Fibroblast of lung (primary cell): ENCODE data around the gene LAPTM5. TPM values are rescaled to one million over a fixed set of nuclear protein-coding genes. Genes with fewer than 3 reads are reported as not detected.

Experiments used
- DNase-seq, 2 donors: peaks; one replicate each; pipeline versions ENCODE4 v3.0.0 to v3.0.0-alpha.2; 2010; ENCODE audit warnings: low read depth in 2 of 2
- H2AFZ ChIP-seq: 2 replicates; pipeline ENCODE4 v1.5.1; 2012; ENCODE audit warnings: low read length, control low read depth, inconsistent platforms
- H3K27ac ChIP-seq: 2 replicates; pipeline ENCODE4 v1.5.1; 2011; ENCODE audit warnings: low read length, control low read depth; ENCODE audit not compliant: insufficient read depth
- H3K27me3 ChIP-seq: 2 replicates; pipeline ENCODE4 v1.5.1; 2011; ENCODE audit warnings: mild to moderate bottlenecking, low read length; ENCODE audit not compliant: control insufficient read depth, insufficient read depth
- H3K36me3 ChIP-seq: 2 replicates; pipeline ENCODE4 v1.5.1; 2011; ENCODE audit warnings: low read length; ENCODE audit not compliant: control insufficient read depth, insufficient read depth
- H3K4me1 ChIP-seq: 2 replicates; pipeline ENCODE4 v1.5.1; 2011; ENCODE audit warnings: low read length; ENCODE audit not compliant: control insufficient read depth, insufficient read depth; ENCODE audit errors: extremely low read depth
- H3K4me2 ChIP-seq: 2 replicates; pipeline ENCODE4 v1.5.1; 2011; ENCODE audit warnings: low read length, control low read depth; ENCODE audit not compliant: insufficient read depth; ENCODE audit errors: extremely low read depth
- H3K4me3 ChIP-seq, 4 experiments: fragments of 200-600 bp in 1 of 4; sonication (generic) in 1 of 4; replicated peaks in 1 of 4; 2 replicates each; pipeline ENCODE4 v1.5.1; 2011 to 2016; ENCODE audit warnings: low read length in 4 of 4, low read depth in 3 of 4, mild to moderate bottlenecking in 3 of 4, control low read depth in 2 of 4, inconsistent platforms in 1 of 4, mixed read lengths in 1 of 4; ENCODE audit not compliant: insufficient read depth in 1 of 4; ENCODE audit errors: control extremely low read depth in 1 of 4
- H3K79me2 ChIP-seq: 2 replicates; pipeline ENCODE4 v1.5.1; 2012; ENCODE audit warnings: mild to moderate bottlenecking, low read length, inconsistent platforms; ENCODE audit not compliant: control insufficient read depth, insufficient read depth
- H3K9ac ChIP-seq: 2 replicates; pipeline ENCODE4 v1.5.1; 2011; ENCODE audit warnings: mild to moderate bottlenecking, low read length, control low read depth; ENCODE audit not compliant: insufficient read depth
- H3K9me3 ChIP-seq: 2 replicates; pipeline ENCODE4 v1.5.1; 2012; ENCODE audit warnings: low read depth, low read length; ENCODE audit not compliant: control insufficient read depth, insufficient read depth
- H4K20me1 ChIP-seq: 2 replicates; pipeline ENCODE4 v1.5.1; 2011; ENCODE audit warnings: low read length; ENCODE audit not compliant: control insufficient read depth, insufficient read depth; ENCODE audit errors: extremely low read depth
- EZH2 ChIP-seq: IDR thresholded peaks from 2 replicates; pipeline ENCODE4 v1.5.1; 2012; ENCODE audit warnings: low read length, control low read depth, mild to moderate bottlenecking; ENCODE audit errors: missing control alignments
- polyA plus RNA-seq, 2 donors: library from polyadenylated mRNA; depleted of rRNA in 1 of 2; stranded (reverse) in 1 of 2; unstranded in 1 of 2; fragments of >200 nt; gene quantifications; 2 replicates each; pipeline ENCODE4 v1.2.1, GENCODE V29; 2011 to 2012; ENCODE audit warnings: missing spikeins in 1 of 2
- total RNA-seq: library from RNA; depleted of rRNA; stranded (reverse); fragments of >200 nt; gene quantifications from 2 replicates; pipeline ENCODE4 v1.2.1, GENCODE V29; 2014
- TF ChIP-seq, protein P1 (sequence below), 2 donors: IDR thresholded peaks in 1 of 2; conservative IDR thresholded peaks in 1 of 2; 1 replicate in 1 of 2; 2 replicates in 1 of 2; pipeline ENCODE4 v1.5.1; 2011 to 2012; ENCODE audit warnings: low read length in 2 of 2, control low read depth in 1 of 2, inconsistent platforms in 1 of 2, low read depth in 1 of 2, mild to moderate bottlenecking in 1 of 2

Gene LAPTM5
- total and polyA plus RNA-seq, 2 donors (not counting 1 experiment from before 2014, with no cell fraction given) = under 0.01 to 0.32 TPM

DNA sequence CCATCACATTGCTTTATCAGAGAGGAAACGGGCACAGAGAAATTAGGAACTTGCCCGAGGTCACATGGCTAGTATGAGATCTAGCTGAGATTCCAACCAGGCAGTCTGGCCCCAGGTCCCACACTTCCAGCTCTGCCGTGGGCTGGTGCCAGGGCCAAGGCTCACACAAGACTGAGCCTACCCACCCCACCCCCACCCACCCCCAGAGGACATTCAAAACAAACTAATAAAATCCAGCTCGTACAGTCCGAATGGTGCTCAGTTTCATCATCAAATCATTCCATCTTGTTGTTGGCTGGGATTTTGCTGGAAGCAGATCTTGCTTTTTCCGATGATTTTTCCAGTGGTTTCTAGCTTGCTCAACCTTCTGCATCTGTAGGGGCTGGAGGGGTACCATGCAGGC is 62.1 kb downstream of the LAPTM5 start:
- H3K27ac ChIP-seq = no peak overlapping the region
- no peaks in the 10 kb centered on the region for H4K20me1 ChIP-seq
- H3K4me1 ChIP-seq = no peaks in the 10 kb centered on the region
- H2AFZ ChIP-seq = no peak overlapping the region
- H3K9ac ChIP-seq = no peak overlapping the region
- no peaks in the 10 kb centered on the region for H3K9me3 ChIP-seq
- no peaks in the 10 kb centered on the region for H3K27me3 ChIP-seq
- H3K4me3 ChIP-seq = no peak overlapping the region
- H3K36me3 ChIP-seq = no peaks in the 10 kb centered on the region
- no peak for TF ChIP-seq EZH2
- TF ChIP-seq, protein P1, sequence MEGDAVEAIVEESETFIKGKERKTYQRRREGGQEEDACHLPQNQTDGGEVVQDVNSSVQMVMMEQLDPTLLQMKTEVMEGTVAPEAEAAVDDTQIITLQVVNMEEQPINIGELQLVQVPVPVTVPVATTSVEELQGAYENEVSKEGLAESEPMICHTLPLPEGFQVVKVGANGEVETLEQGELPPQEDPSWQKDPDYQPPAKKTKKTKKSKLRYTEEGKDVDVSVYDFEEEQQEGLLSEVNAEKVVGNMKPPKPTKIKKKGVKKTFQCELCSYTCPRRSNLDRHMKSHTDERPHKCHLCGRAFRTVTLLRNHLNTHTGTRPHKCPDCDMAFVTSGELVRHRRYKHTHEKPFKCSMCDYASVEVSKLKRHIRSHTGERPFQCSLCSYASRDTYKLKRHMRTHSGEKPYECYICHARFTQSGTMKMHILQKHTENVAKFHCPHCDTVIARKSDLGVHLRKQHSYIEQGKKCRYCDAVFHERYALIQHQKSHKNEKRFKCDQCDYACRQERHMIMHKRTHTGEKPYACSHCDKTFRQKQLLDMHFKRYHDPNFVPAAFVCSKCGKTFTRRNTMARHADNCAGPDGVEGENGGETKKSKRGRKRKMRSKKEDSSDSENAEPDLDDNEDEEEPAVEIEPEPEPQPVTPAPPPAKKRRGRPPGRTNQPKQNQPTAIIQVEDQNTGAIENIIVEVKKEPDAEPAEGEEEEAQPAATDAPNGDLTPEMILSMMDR (conservative IDR thresholded peaks at IDR 0.05 in 1 of 2, IDR thresholded peaks at IDR 0.05 in 1 of 2; ENCODE audit: low read depth in 1 of 2, low read length in 2 of 2) = no peak
- no peak overlapping the region for H3K4me2 ChIP-seq
- H3K79me2 ChIP-seq = no peaks in the 10 kb centered on the region
- DNase-seq = peak in 1 of 2 donors; percentile 22

DNA sequence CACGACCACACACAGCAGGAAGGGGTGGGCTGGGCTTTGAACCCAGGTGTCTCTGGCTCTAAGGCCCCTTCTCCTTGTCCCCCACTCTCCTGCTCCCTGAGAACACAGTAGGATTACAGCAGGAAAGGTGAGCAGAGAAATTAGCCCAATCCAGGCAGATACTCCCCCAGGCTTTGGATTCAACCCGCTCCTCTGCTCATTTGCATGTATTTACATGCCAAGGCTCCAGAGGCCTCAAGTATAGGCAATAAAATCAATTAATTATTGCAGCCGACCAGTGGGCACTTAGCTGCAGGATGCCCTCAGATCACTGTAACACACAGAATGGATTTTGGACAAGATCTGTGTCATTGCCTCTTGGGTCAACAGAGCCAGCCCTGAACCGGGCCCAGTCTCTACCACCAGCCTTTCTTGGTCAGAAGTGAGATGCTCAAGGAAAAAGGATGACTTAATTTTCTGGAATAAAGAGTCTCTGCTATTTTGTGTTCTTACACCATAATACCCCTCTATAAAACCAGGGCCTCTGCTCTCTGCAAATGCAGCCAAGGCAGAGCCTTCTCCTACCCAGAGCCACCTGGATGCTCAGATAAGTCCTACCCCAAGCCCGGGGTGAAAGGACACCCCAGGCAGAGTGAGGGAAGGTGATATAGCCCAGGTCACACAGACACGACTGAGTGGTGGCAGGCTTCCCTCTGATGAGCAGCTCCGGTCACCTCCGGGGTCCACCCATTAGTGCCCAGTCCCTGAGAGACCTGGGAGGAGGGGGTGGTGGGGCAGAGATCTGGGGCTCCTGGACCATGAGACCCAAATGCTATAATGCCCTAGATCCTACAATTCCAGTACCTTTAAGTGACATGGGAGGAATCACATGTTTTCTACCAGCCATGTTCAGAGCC is 63.0 kb downstream of the LAPTM5 start:
- H3K27me3 ChIP-seq = no peaks in the 10 kb centered on the region
- no peaks in the 10 kb centered on the region for H3K36me3 ChIP-seq
- H3K4me3 ChIP-seq = no peak overlapping the region
- no peak for DNase-seq
- H4K20me1 ChIP-seq = no peaks in the 10 kb centered on the region
- H3K79me2 ChIP-seq = no peaks in the 10 kb centered on the region
- no peak overlapping the region for H3K27ac ChIP-seq
- H2AFZ ChIP-seq = no peak overlapping the region
- no peak overlapping the region for H3K9ac ChIP-seq
- no peak overlapping the region for H3K4me2 ChIP-seq
- no peaks in the 10 kb centered on the region for H3K9me3 ChIP-seq
- H3K4me1 ChIP-seq = no peaks in the 10 kb centered on the region
- TF ChIP-seq, protein P1 (conservative IDR thresholded peaks at IDR 0.05 in 1 of 2, IDR thresholded peaks at IDR 0.05 in 1 of 2; ENCODE audit: low read depth in 1 of 2, low read length in 2 of 2) = no peak
- no peak for TF ChIP-seq EZH2

DNA sequence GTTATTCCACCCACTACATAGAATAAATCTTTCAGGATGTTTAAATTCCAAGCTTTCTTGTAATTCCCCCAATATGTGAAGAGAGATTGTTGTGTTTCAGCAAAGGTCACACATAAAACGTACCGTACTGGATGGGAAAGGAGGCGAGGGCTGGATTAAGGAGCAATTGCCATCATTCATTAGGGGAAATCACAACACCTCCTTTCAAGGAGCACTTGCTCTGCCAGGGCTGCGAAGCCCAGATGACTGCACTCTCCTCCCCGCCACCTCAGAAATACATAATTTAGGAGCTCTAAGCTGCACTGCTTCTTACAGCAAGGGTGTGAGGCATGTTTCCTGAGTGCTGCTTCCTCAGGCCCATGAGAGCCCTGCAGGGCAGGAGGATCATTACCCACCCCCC is 63.8 kb downstream of the LAPTM5 start:
- Histone ChIP-seq H3K4me3 (no peak overlapping the region), H3K4me1 (no peaks in the 10 kb centered on the region), H3K9me3 (no peaks in the 10 kb centered on the region), H3K4me2 (no peak overlapping the region), H4K20me1 (no peaks in the 10 kb centered on the region), H3K27me3 (no peaks in the 10 kb centered on the region), H3K79me2 (no peaks in the 10 kb centered on the region), H3K36me3 (no peaks in the 10 kb centered on the region), H3K27ac (no peak overlapping the region), H2AFZ (no peak overlapping the region), H3K9ac (no peak overlapping the region)
- no peak for TF ChIP-seq EZH2
- TF ChIP-seq, protein P1 (conservative IDR thresholded peaks at IDR 0.05 in 1 of 2, IDR thresholded peaks at IDR 0.05 in 1 of 2; ENCODE audit: low read depth in 1 of 2, low read length in 2 of 2) = no peak
- no peak for DNase-seq
